ENCODE measurements around the gene BIRC6.
A peak's percentile ranks its signal among the peaks of the same experiment; 100 is the strongest.
"Not testable (repeated sequence)": the region's sequence is repeated elsewhere in the genome, so short reads cannot be mapped to it uniquely, and the experiment has no call there.

BIRC6 gene

GRCh38 chr2:32617599-32618189 is 260.9 kb downstream of the BIRC6 start:
- H3K4me3 Mint-ChIP-seq = no peak overlapping the region
- no peaks in the 10 kb centered on the region for H3K27me3 Mint-ChIP-seq
- no peak overlapping the region for H3K27ac Mint-ChIP-seq (ENCODE audit: low read depth)
- DNase-seq (ENCODE audit: low spot score in 2 of 2) = no peak
- no peaks in the 10 kb centered on the region for H3K9me3 Mint-ChIP-seq
- no peak for ATAC-seq (replicated peaks; ENCODE audit: extremely low read depth, poor library complexity, severe bottlenecking)
- peaks cover 40% of the 10 kb centered on the region for H3K36me3 Mint-ChIP-seq (ENCODE audit: insufficient read depth)
- no peaks in the 10 kb centered on the region for H3K4me1 Mint-ChIP-seq

GRCh38 chr2:32622570-32623310 is 265.9 kb downstream of the BIRC6 start:
- no peak overlapping the region for H3K27ac Mint-ChIP-seq (ENCODE audit: low read depth)
- ATAC-seq (replicated peaks; ENCODE audit: extremely low read depth, poor library complexity, severe bottlenecking) (no peak), DNase-seq (ENCODE audit: low spot score in 2 of 2) (no peak)
- peaks cover 8% of the 10 kb centered on the region for H3K4me1 Mint-ChIP-seq
- no peaks in the 10 kb centered on the region for H3K27me3 Mint-ChIP-seq
- peaks cover 19% of the 10 kb centered on the region for H3K36me3 Mint-ChIP-seq (ENCODE audit: insufficient read depth)
- H3K9me3 Mint-ChIP-seq = no peaks in the 10 kb centered on the region
- H3K4me3 Mint-ChIP-seq = no peak overlapping the region

DNA sequence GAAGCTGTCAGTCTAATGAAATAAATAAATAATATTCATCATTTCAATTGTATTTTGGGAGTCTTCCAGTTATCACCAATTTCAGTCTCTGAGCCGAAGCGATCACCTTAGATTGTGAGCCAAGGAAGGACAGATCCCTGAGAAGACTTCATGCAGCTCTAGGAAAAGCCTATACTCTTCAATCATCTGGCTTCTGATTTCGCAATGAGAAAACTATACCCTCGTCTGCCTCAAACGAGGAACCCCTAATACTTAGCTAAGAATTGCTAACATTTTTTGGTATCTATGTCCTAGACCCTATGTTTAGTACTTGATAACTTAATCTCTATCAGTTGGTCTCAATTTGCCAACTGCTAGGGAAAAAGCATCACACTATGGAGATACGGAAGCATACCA is 266.5 kb downstream of the BIRC6 start:
- Mint-ChIP-seq H3K27ac (ENCODE audit: low read depth) (no peak overlapping the region), H3K4me3 (no peak overlapping the region), H3K4me1 (peaks cover 12% of the 10 kb centered on the region), H3K9me3 (no peaks in the 10 kb centered on the region), H3K27me3 (no peaks in the 10 kb centered on the region), H3K36me3 (ENCODE audit: insufficient read depth) (peaks cover 20% of the 10 kb centered on the region)
- ATAC-seq (replicated peaks; ENCODE audit: extremely low read depth, poor library complexity, severe bottlenecking) = no peak
- DNase-seq (ENCODE audit: low spot score in 2 of 2) = no peak

GRCh38 chr2:32624812-32625211 is 268.0 kb downstream of the BIRC6 start:
- no peaks in the 10 kb centered on the region for H3K27me3 Mint-ChIP-seq
- peaks cover 16% of the 10 kb centered on the region for H3K4me1 Mint-ChIP-seq
- DNase-seq (ENCODE audit: low spot score in 2 of 2) = no peak
- H3K9me3 Mint-ChIP-seq = no peaks in the 10 kb centered on the region
- no peak for ATAC-seq (replicated peaks; ENCODE audit: extremely low read depth, poor library complexity, severe bottlenecking)
- no peak overlapping the region for H3K4me3 Mint-ChIP-seq
- H3K27ac Mint-ChIP-seq (ENCODE audit: low read depth) = no peak overlapping the region
- peaks cover 16% of the 10 kb centered on the region for H3K36me3 Mint-ChIP-seq (ENCODE audit: insufficient read depth)

DNA sequence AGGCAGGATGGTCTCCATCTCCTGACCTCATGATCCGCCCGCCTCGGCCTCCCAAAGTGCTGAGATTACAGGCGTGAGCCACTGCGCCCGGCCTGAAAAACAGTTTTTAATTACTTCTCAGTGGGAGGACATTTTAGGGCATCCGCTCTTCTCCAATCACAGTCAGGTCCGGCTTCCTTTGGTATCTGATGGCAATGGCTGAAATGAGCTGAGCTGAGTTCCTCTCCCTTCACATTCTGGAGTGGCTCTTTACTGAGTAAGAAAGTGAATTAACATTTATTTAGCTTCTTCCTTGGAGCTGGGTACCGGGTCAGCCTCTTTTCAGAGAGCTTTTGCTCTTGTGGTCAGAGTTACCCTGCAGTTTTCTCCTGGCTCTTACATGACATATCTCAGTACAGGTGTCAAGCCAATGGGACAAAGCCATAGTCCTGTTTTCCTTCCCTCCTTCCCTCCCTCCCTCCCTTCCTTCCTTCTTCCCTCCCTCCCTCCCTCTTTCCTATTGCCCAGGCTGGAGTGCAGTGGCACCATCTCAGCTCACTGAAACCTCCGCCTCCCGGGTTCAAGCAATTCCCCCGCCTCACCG is 269.9 kb downstream of the BIRC6 start:
- Mint-ChIP-seq H3K9me3 (no peaks in the 10 kb centered on the region), H3K27me3 (no peaks in the 10 kb centered on the region), H3K27ac (ENCODE audit: low read depth) (peak overlapping the region; percentile 89), H3K4me3 (peak overlapping the region; percentile 86), H3K36me3 (ENCODE audit: insufficient read depth) (peaks cover 22% of the 10 kb centered on the region), H3K4me1 (peaks cover 16% of the 10 kb centered on the region)
- ATAC-seq (replicated peaks; ENCODE audit: extremely low read depth, poor library complexity, severe bottlenecking) (no peak), DNase-seq (ENCODE audit: low spot score in 2 of 2) (no peak)

- peak overlapping the region; percentile 86 for H3K4me3 Mint-ChIP-seq
- ATAC-seq (replicated peaks; ENCODE audit: extremely low read depth, poor library complexity, severe bottlenecking) (peak; percentile 12), DNase-seq (ENCODE audit: low spot score in 2 of 2) (no peak)
- H3K36me3 Mint-ChIP-seq (ENCODE audit: insufficient read depth) = peaks cover 22% of the 10 kb centered on the region
- H3K9me3 Mint-ChIP-seq = no peaks in the 10 kb centered on the region
- peaks cover 21% of the 10 kb centered on the region for H3K4me1 Mint-ChIP-seq
- H3K27ac Mint-ChIP-seq (ENCODE audit: low read depth) = peak overlapping the region; percentile 89
- no peaks in the 10 kb centered on the region for H3K27me3 Mint-ChIP-seq
Measured at GRCh38 chr2:32627441-32627813, 270.6 kb downstream of the BIRC6 start.

DNA sequence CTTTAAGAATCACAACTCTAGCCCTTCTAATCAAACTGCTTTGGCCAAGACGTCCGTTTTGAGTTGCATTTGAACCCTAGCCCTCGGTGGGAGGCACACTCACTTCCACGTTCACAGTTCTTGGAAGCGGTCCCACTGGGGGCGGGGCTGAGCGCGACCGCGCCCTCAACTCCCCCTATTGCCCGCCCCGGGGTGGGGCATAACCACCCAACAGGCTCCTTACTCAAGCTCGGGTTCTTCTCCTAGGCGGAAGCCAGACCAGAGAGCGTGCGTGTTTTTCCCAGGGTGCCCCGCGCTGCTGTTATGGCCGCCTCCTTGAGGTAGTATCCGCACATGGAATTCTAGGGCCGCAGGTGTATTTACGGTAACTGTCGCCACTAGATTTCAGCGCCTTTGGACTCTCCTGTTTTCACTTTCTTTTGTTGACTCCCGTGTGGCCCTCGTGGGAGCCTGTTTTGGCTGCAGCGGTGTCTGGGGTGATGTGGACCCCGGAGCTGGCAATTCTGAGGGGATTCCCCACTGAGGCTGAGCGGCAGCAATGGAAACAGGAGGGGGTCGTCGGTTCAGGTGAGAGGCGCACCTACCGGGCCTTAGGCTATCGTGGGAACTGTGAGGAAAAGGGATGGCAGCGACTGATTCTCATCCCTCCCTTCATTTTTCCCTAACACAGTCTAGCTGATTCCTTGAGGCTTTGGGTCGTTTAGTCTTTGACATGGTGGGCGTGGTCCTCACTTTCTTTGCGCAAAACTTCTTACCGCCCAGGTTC is 271.2 kb downstream of the BIRC6 start, which contains the start of gene TTC27:
Gene TTC27, plus strand, starts transcription at position 237 of the 766 bp plus-strand sequence. Its CDS starts 243 bp downstream, at position 480.
- no peaks in the 10 kb centered on the region for H3K27me3 Mint-ChIP-seq
- H3K36me3 Mint-ChIP-seq (ENCODE audit: insufficient read depth) = peaks cover 25% of the 10 kb centered on the region
- peak; percentile 100 for ATAC-seq (replicated peaks; ENCODE audit: extremely low read depth, poor library complexity, severe bottlenecking)
- H3K9me3 Mint-ChIP-seq = no peaks in the 10 kb centered on the region
- peak within 1 kb of the TSS; percentile 89 for H3K27ac Mint-ChIP-seq (ENCODE audit: low read depth)
- H3K4me3 Mint-ChIP-seq = peak within 1 kb of the TSS; percentile 86
- peaks cover 22% of the 10 kb centered on the region for H3K4me1 Mint-ChIP-seq
- DNase-seq (ENCODE audit: low spot score in 2 of 2) = peak; percentile 91 to 93

GRCh38 chr2:32632089-32632488 is 275.3 kb downstream of the BIRC6 start:
- peaks cover 27% of the 10 kb centered on the region for H3K4me1 Mint-ChIP-seq
- no peak overlapping the region for H3K4me3 Mint-ChIP-seq
- DNase-seq (ENCODE audit: low spot score in 2 of 2) (no peak), ATAC-seq (replicated peaks; ENCODE audit: extremely low read depth, poor library complexity, severe bottlenecking) (no peak)
- H3K36me3 Mint-ChIP-seq (ENCODE audit: insufficient read depth) = peaks cover 33% of the 10 kb centered on the region
- no peak overlapping the region for H3K27ac Mint-ChIP-seq (ENCODE audit: low read depth)
- H3K9me3 Mint-ChIP-seq = no peaks in the 10 kb centered on the region
- H3K27me3 Mint-ChIP-seq = no peaks in the 10 kb centered on the region

DNA sequence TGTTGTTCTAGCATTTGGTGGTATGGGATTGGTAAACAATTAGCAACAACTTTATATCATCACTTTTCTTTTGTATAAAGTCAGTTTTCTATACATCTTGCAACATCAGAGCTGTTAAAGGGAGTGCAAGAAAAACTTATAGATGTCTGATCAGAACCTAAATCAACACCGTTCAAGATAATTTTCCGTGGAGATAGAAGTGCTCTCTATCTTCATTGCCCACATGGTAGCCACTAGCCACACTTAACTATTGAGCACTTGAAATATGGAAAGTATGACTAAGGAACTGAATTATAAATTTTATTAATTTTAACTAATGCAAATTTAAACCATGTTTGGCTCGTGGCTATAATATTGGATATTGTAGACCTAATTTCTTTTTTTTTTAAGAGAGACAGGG is 276.2 kb downstream of the BIRC6 start:
- H3K4me3 Mint-ChIP-seq = no peak overlapping the region
- DNase-seq (ENCODE audit: low spot score in 2 of 2) (no peak), ATAC-seq (replicated peaks; ENCODE audit: extremely low read depth, poor library complexity, severe bottlenecking) (no peak)
- H3K27ac Mint-ChIP-seq (ENCODE audit: low read depth) = no peak overlapping the region
- peaks cover 32% of the 10 kb centered on the region for H3K36me3 Mint-ChIP-seq (ENCODE audit: insufficient read depth)
- H3K4me1 Mint-ChIP-seq = peaks cover 18% of the 10 kb centered on the region
- no peaks in the 10 kb centered on the region for H3K9me3 Mint-ChIP-seq
- no peaks in the 10 kb centered on the region for H3K27me3 Mint-ChIP-seq

- H3K27ac Mint-ChIP-seq (ENCODE audit: low read depth) = peak overlapping the region; percentile 53
- not testable (repeated sequence) for ATAC-seq (replicated peaks; ENCODE audit: extremely low read depth, poor library complexity, severe bottlenecking); H3K27me3 Mint-ChIP-seq; H3K9me3 Mint-ChIP-seq; DNase-seq (ENCODE audit: low spot score in 2 of 2); H3K4me1 Mint-ChIP-seq; H3K4me3 Mint-ChIP-seq
- H3K36me3 Mint-ChIP-seq (ENCODE audit: insufficient read depth) = peaks cover 36% of the 10 kb centered on the region
Measured at GRCh38 chr2:32638548-32638947, 281.7 kb downstream of the BIRC6 start.

DNA sequence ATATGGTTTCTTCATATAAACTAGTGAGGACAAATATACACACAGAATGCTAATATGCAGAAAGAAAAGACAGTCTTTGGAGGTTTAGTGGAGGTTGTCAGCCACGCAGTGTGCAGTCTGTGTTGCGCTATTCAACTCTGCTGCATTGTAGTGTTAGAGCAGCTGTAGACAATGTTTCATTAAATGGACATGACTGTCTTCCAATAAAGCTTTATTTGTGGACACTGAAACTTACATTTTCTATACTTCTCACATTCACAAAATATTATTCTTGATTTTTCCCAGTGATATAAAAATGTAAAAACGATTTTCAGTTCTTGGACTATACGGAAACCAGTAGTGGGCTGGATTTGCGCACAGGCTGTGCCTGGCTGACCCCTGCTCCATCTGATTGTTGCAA is 284.4 kb downstream of the BIRC6 start:
- H3K4me1 Mint-ChIP-seq = peaks cover 12% of the 10 kb centered on the region
- H3K4me3 Mint-ChIP-seq = no peak overlapping the region
- no peaks in the 10 kb centered on the region for H3K9me3 Mint-ChIP-seq
- H3K36me3 Mint-ChIP-seq (ENCODE audit: insufficient read depth) = peaks cover 44% of the 10 kb centered on the region
- no peak for DNase-seq (ENCODE audit: low spot score in 2 of 2)
- H3K27ac Mint-ChIP-seq (ENCODE audit: low read depth) = no peak overlapping the region
- no peak for ATAC-seq (replicated peaks; ENCODE audit: extremely low read depth, poor library complexity, severe bottlenecking)
- no peaks in the 10 kb centered on the region for H3K27me3 Mint-ChIP-seq

- H3K27ac Mint-ChIP-seq (ENCODE audit: low read depth) = no peak overlapping the region
Measured at GRCh38 chr2:32647180-32647651, 290.4 kb downstream of the BIRC6 start.

More at GRCh38 chr2:32647180-32647651, 290.4 kb downstream of the BIRC6 start:
- H3K9me3 Mint-ChIP-seq = no peaks in the 10 kb centered on the region
- ATAC-seq (replicated peaks; ENCODE audit: extremely low read depth, poor library complexity, severe bottlenecking) (no peak), DNase-seq (ENCODE audit: low spot score in 2 of 2) (no peak)
- H3K4me1 Mint-ChIP-seq = peaks cover 6% of the 10 kb centered on the region
- H3K4me3 Mint-ChIP-seq = no peak overlapping the region
- H3K36me3 Mint-ChIP-seq (ENCODE audit: insufficient read depth) = peaks cover 38% of the 10 kb centered on the region
- H3K27me3 Mint-ChIP-seq = no peaks in the 10 kb centered on the region
